Activated CD4-positive, alpha-beta T cell treated with anti-CD3 and anti-CD28 coated beads for 36 hours (primary cell): ENCODE data around the gene REXO4. TPM values are rescaled to one million over a fixed set of nuclear protein-coding genes. Genes with fewer than 3 reads are reported as not detected.

ENCODE experiments used
- ATAC-seq: fragments of 200-7000 bp; cut with Tn5 transposase; one replicate; pipeline ENCODE4 v1.10.0; 2021; ENCODE audit warnings: mild to moderate bottlenecking, moderate library complexity
- CTCF ChIA-PET: fragments of 350-600 bp; sonication (Branson Sonifier 250); formaldehyde crosslinking; loops from one replicate; lab custom pipeline; 2021; ENCODE audit warnings: antibody characterized with exemption; lab: Charles Lee
- POLR2A ChIA-PET: fragments of 350-600 bp; sonication (Branson Sonifier 250); formaldehyde crosslinking; loops from one replicate; lab custom pipeline; 2021; ENCODE audit warnings: antibody characterized with exemption, inconsistent platforms; lab: Charles Lee
- DNase-seq: peaks from one replicate; pipeline ENCODE4 v3.0.0-alpha.2; 2020
- H3K27ac Mint-ChIP-seq: one replicate; pipeline ENCODE4 v1.8.0; 2021; ENCODE audit warnings: mixed read lengths
- H3K27me3 Mint-ChIP-seq: one replicate; pipeline ENCODE4 v1.8.0; 2021; ENCODE audit warnings: mixed read lengths
- H3K36me3 Mint-ChIP-seq: one replicate; pipeline ENCODE4 v1.8.0; 2021; ENCODE audit warnings: low read depth, mixed read lengths
- H3K4me1 Mint-ChIP-seq: one replicate; pipeline ENCODE4 v1.8.0; 2021; ENCODE audit warnings: mixed read lengths
- H3K4me3 Mint-ChIP-seq: one replicate; pipeline ENCODE4 v1.8.0; 2021; ENCODE audit warnings: mild to moderate bottlenecking, moderate library complexity, mixed read lengths
- H3K9me3 Mint-ChIP-seq: one replicate; pipeline ENCODE4 v1.8.0; 2021; ENCODE audit warnings: low read depth, mixed read lengths
- intact Hi-C, 2 experiments: fragments of 100-400 bp; cut with DNase I in 1 of 2; cut with micrococcal nuclease in 1 of 2; formaldehyde crosslinking; loops; one replicate each; pipeline versions ENCODE4 v1.14.2 to v1.15.1; 2022 to 2024; cut with DNase I, micrococcal nuclease
- total RNA-seq, 2 experiments: library from RNA; stranded (reverse); gene quantifications; one replicate each; pipeline ENCODE4 v1.2.3, GENCODE V29; 2021

The REXO4 gene
- total RNA-seq, 2 experiments from 2014 or later = 25.9 to 34.3 TPM

- ChIA-PET POLR2A (interaction anchor here (0.6 kb wide), 1 partner anchor 57 kb away, joined by 3 read pairs; no protein-coding TSS in a partner anchor), CTCF (interaction anchor here (0.7 kb wide), 1 partner anchor 41 kb away, joined by 5 read pairs; no protein-coding TSS in a partner anchor)
- no peak for ATAC-seq
- Mint-ChIP-seq H3K4me1 (peaks cover 49% of the 10 kb centered on the region), H3K9me3 (no peaks in the 10 kb centered on the region), H3K27me3 (no peaks in the 10 kb centered on the region), H3K4me3 (peak overlapping the region; percentile 92), H3K27ac (peak overlapping the region; percentile 93), H3K36me3 (peaks cover 27% of the 10 kb centered on the region)
- DNase-seq = no peak
- intact Hi-C loops = loop anchor here (2.0 to 5.0 kb wide), 4 partner anchors 62 to 388 kb away; partner anchors contain the start of genes GTF3C5 (in 1 of the 2), MED22 (in 1 of the 2), RPL7A (in 1 of the 2) and SURF1 (in 1 of the 2)
Measured at GRCh38 chr9:133419005-133419404, 1.2 kb upstream of the REXO4 start.

GRCh38 chr9:133415170-133415569 is 2.6 kb downstream of the REXO4 start:
- DNase-seq (no peak), ATAC-seq (no peak)
- Mint-ChIP-seq H3K9me3 (no peaks in the 10 kb centered on the region), H3K36me3 (peaks cover 54% of the 10 kb centered on the region), H3K4me3 (no peak overlapping the region), H3K4me1 (peaks cover 35% of the 10 kb centered on the region), H3K27me3 (no peaks in the 10 kb centered on the region), H3K27ac (peak overlapping the region; percentile 15)
- intact Hi-C loops = loop anchor here (5.0 kb wide), 2 partner anchors 68 to 228 kb away; partner anchors contain the start of genes MED22 (in 1 of the 2) and RPL7A (in 1 of the 2)
- POLR2A ChIA-PET = interaction anchor here (0.6 to 0.9 kb wide), 2 partner anchors 38 to 58 kb away, joined by 3 read pairs; no protein-coding TSS in a partner anchor
- CTCF ChIA-PET = interaction anchor here (0.6 to 1.4 kb wide), 3 partner anchors 12 to 235 kb away, joined by 3 read pairs; no protein-coding TSS in a partner anchor

GRCh38 chr9:133408042-133408441 is 9.8 kb downstream of the REXO4 start:
- no peak overlapping the region for H3K4me3 Mint-ChIP-seq
- H3K4me1 Mint-ChIP-seq = peaks cover 6% of the 10 kb centered on the region
- intact Hi-C loops = no loop called here
- DNase-seq = no peak
- no peaks in the 10 kb centered on the region for H3K9me3 Mint-ChIP-seq
- ChIA-PET POLR2A (no interaction called here), CTCF (interaction anchor here (0.7 kb wide), 1 partner anchor 76 kb away, joined by 3 read pairs; no protein-coding TSS in a partner anchor)
- no peak for ATAC-seq
- H3K27ac Mint-ChIP-seq = no peak overlapping the region
- no peaks in the 10 kb centered on the region for H3K27me3 Mint-ChIP-seq
- peaks cover 56% of the 10 kb centered on the region for H3K36me3 Mint-ChIP-seq

- Mint-ChIP-seq H3K4me1 (peaks cover 6% of the 10 kb centered on the region), H3K9me3 (no peaks in the 10 kb centered on the region), H3K4me3 (no peak overlapping the region), H3K36me3 (peaks cover 44% of the 10 kb centered on the region), H3K27ac (peak overlapping the region; percentile 48), H3K27me3 (no peaks in the 10 kb centered on the region)
- peak; percentile 93 for DNase-seq
- peak; percentile 94 for ATAC-seq
- intact Hi-C loops = loop anchor here (1.0 to 2.0 kb wide), 8 partner anchors 11 to 80 kb away; partner anchors contain the start of genes MED22 (in 1 of the 2), REXO4 (in 1 of the 2), RPL7A (in 1 of the 2) and SLC2A6 (in 1 of the 2)
- ChIA-PET POLR2A (no interaction called here), CTCF (interaction anchor here (0.7 to 1.4 kb wide), 2 partner anchors 78 to 80 kb away, joined by 3 to 5 read pairs; no protein-coding TSS in a partner anchor)
Measured at GRCh38 chr9:133406480-133407307, 11.1 kb downstream of the REXO4 start.

GRCh38 chr9:133405508-133406438 is 12.0 kb downstream of the REXO4 start:
- ATAC-seq (no peak), DNase-seq (no peak)
- H3K36me3 Mint-ChIP-seq = peaks cover 41% of the 10 kb centered on the region
- ChIA-PET CTCF (interaction anchor here (0.6 to 2.0 kb wide), 5 partner anchors 79 to 368 kb away, joined by 3 to 6 read pairs (median 4); no protein-coding TSS in a partner anchor), POLR2A (no interaction called here)
- H3K9me3 Mint-ChIP-seq = no peaks in the 10 kb centered on the region
- peaks cover 6% of the 10 kb centered on the region for H3K4me1 Mint-ChIP-seq
- intact Hi-C loops = loop anchor here (2.0 kb wide), 4 partner anchors 35 to 221 kb away; partner anchors contain the start of genes MED22 (in 1 of the 2), RPL7A (in 1 of the 2) and SLC2A6 (in 1 of the 2)
- no peak overlapping the region for H3K4me3 Mint-ChIP-seq
- no peaks in the 10 kb centered on the region for H3K27me3 Mint-ChIP-seq
- H3K27ac Mint-ChIP-seq = no peak overlapping the region

- no peak for DNase-seq
- no peak overlapping the region for H3K4me3 Mint-ChIP-seq
- no peak for ATAC-seq
- ChIA-PET CTCF (interaction anchor here (0.6 to 2.0 kb wide), 10 partner anchors 11 to 1219 kb away, joined by 3 to 6 read pairs (median 3); no protein-coding TSS in a partner anchor), POLR2A (no interaction called here)
- no peaks in the 10 kb centered on the region for H3K9me3 Mint-ChIP-seq
- H3K4me1 Mint-ChIP-seq = peaks cover 6% of the 10 kb centered on the region
- H3K36me3 Mint-ChIP-seq = peaks cover 31% of the 10 kb centered on the region
- H3K27ac Mint-ChIP-seq = no peak overlapping the region
- no peaks in the 10 kb centered on the region for H3K27me3 Mint-ChIP-seq
- intact Hi-C loops = loop anchor here (1.0 to 5.0 kb wide), 4 partner anchors 45 to 220 kb away; partner anchors contain the start of genes SURF1 (in 1 of the 2) and SURF2 (in 1 of the 2)
Measured at GRCh38 chr9:133404454-133405002, 13.3 kb downstream of the REXO4 start.

GRCh38 chr9:133403766-133404453 is 13.9 kb downstream of the REXO4 start:
- ChIA-PET POLR2A (no interaction called here), CTCF (interaction anchor here (0.6 to 2.0 kb wide), 9 partner anchors 12 to 1219 kb away, joined by 3 to 6 read pairs (median 3); no protein-coding TSS in a partner anchor)
- H3K27me3 Mint-ChIP-seq = no peaks in the 10 kb centered on the region
- intact Hi-C loops = loop anchor here (1.0 to 5.0 kb wide), 4 partner anchors 45 to 219 kb away; partner anchors contain the start of genes SURF1 (in 1 of the 2) and SURF2 (in 1 of the 2)
- no peak overlapping the region for H3K27ac Mint-ChIP-seq
- H3K36me3 Mint-ChIP-seq = peaks cover 28% of the 10 kb centered on the region
- H3K4me3 Mint-ChIP-seq = no peak overlapping the region
- peak; percentile 26 for ATAC-seq
- H3K9me3 Mint-ChIP-seq = no peaks in the 10 kb centered on the region
- peaks cover 6% of the 10 kb centered on the region for H3K4me1 Mint-ChIP-seq
- DNase-seq = peak; percentile 80

GRCh38 chr9:133402689-133403088 is 15.1 kb downstream of the REXO4 start:
- no peak overlapping the region for H3K4me3 Mint-ChIP-seq
- intact Hi-C loops = loop anchor here in 1 of 2 experiments (5.0 kb wide), 1 partner anchor 45 kb away; the partner anchor contains the start of genes SURF1 and SURF2
- peaks cover 24% of the 10 kb centered on the region for H3K36me3 Mint-ChIP-seq
- ChIA-PET POLR2A (no interaction called here), CTCF (interaction anchor here (0.7 to 1.5 kb wide), 3 partner anchors 13 to 84 kb away, joined by 3 to 7 read pairs (median 4); partner anchors contain the start of gene STKLD1)
- no peaks in the 10 kb centered on the region for H3K27me3 Mint-ChIP-seq
- no peak for ATAC-seq
- H3K4me1 Mint-ChIP-seq = peaks cover 6% of the 10 kb centered on the region
- H3K9me3 Mint-ChIP-seq = no peaks in the 10 kb centered on the region
- no peak for DNase-seq
- H3K27ac Mint-ChIP-seq = no peak overlapping the region

GRCh38 chr9:133401588-133401987 is 16.2 kb downstream of the REXO4 start:
- no peak for DNase-seq
- Mint-ChIP-seq H3K9me3 (no peaks in the 10 kb centered on the region), H3K27me3 (no peaks in the 10 kb centered on the region), H3K27ac (no peak overlapping the region), H3K36me3 (peaks cover 15% of the 10 kb centered on the region), H3K4me3 (no peak overlapping the region), H3K4me1 (no peaks in the 10 kb centered on the region)
- ChIA-PET CTCF (no interaction called here), POLR2A (no interaction called here)
- no peak for ATAC-seq
- intact Hi-C loops = loop anchor here in 1 of 2 experiments (5.0 kb wide), 1 partner anchor 44 kb away; the partner anchor contains the start of genes SURF1 and SURF2
